Measurements from ENCODE around the gene OVOL3.
"Not testable (repeated sequence)": the region's sequence is repeated elsewhere in the genome, so short reads cannot be mapped to it uniquely, and the experiment has no call there.

Gene OVOL3

DNA sequence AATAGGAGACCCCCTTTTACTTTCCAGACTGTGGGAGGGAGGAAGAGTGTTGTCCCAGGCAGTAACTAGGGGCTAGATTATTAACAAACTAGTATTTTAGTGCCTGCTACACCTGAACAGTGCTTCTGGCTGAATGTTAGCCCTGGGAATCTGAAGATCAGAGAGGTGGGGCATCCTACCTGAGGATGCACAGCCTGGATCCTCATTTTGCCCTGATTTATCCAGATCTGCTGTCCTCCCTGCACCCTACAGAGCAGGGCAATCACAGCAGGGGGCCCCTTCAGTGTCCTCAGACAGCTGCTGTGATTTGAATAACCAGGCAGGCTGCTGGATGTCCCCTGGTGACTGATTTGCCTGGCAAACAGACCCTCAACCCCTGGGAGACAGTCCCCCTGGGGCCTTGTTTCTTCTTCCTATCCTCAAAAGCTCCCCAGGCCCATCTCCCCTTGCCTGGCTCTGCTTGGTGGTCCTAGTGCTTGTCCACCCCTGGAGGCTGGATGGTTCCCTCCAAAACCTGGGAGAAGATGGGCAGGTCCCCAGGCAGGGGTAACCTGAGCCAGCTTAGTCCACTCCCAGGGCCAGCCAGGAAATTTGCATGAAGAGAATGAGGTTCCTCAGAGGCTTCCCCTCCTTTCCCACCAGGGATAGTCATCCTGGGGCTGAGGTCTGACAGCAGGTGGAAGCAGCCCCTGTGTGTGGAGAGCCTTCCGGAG lies at the start of gene OVOL3:
Gene OVOL3 (plus strand): TSS at position 657 of the 713 bp plus-strand sequence. CDS start 60 bp downstream, outside the sequence.
- DNase-seq: no peak

DNA sequence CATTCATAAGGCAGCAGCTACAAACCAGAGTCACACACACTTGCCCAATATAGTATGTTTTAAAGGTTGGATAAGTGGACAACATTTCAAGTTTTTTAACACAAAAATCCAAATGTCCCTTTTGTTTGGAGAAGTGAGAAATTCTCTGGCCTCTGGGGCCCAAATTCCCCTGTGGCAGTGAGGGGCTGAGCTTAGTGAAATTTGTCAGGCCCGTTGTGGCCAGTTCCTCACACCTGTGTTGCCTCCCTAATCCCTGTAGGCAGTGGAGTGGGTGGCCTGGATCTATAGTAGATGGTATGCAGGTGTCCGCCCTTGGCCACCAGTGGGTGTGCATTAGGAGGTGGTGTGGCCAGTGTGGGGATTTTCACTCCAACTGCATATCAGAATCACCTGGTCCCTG lies 49.6 kb upstream of the OVOL3 start:
- DNase-seq: no peak

DNA sequence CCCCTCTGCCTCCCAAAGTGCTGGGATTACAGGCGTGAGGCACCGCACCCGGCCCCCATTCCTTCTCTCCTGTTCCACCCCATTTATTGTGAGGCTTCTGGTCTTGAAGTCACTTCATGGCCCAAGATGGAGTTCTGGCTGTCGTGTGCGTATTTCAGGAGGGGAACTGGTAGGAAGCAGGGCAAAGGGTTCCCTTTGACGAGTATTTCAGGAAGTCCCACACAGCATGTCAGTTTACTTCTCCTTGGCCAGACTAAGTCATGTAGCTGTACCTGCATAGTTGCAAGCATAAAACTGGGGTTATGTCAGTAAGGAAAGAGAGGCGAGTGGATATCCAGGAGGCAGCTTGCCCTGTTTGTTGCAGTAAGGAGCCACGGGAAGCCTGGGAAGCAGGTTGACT lies 46.1 kb upstream of the OVOL3 start:
- no peak for DNase-seq

DNA sequence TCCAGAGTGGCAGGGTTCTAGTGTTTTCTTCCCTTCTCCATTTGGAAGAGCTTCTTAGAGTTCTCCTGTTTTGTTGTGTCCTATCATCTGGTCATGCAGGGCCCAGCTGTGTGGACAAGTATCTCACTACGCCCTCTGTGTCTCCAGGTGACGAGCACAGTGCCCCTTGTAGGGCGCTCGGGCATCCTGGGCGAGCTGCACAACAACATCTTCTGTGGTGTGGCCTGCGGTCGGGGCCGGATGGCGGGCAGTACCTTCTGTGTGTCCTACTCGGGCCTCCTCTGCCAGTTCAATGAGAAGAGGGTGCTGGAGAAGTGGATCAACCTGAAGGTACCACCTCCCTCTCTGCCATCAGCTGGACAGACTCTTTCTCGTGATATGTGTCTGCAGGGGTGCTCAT lies 43.3 kb upstream of the OVOL3 start:
- no peak for DNase-seq

DNA sequence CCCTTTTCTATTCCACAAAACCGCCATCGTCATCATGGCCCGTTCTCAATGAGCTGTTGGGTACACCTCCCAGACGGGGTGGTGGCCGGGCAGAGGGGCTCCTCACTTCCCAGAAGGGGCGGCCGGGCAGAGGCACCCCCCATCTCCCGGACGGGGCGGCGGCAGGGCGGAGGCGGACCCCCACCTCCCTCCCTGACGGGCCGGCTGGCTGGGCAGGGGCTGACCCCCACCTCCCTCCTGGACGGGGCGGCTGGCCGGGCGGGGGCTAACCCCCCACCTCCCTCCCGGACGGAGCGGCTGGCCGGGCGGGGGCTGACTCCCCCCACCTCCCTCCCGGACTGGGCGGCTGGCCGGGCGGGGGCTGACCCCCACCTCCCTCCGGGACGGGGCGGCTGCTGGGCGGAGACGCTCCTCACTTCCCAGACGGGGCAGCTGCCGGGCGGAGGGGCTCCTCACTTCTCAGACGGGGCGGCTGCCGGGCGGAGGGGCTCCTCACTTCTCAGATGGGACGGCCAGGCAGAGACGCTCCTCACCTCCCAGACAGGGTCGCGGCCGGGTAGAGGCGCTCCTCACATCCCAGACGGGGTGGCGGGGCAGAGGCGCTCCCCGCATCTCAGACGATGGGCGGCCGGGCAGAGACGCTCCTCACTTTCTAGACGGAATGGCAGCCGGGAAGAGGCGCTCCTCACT lies 42.0 kb upstream of the OVOL3 start:
- DNase-seq: not testable (repeated sequence)

DNA sequence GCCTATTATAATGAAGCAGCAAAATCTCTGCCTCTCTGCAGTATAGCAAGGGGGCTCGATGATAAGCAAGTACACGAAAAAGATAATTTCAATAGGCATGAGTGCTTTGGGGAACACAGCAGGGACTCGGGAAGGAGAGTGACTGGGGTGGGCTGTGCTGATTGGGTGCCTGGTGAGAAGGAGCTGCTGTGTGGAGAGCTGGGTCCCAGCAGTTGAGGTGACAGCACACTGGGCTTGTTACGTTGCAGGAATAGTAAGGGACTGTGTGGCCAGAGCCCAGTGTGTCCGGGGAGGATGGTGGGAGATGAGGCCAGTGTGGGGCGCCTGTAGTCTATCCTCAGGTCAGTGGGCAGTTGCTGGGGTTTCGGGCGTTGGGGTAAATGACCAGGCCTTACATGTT lies 38.9 kb upstream of the OVOL3 start:
- no peak for DNase-seq

DNA sequence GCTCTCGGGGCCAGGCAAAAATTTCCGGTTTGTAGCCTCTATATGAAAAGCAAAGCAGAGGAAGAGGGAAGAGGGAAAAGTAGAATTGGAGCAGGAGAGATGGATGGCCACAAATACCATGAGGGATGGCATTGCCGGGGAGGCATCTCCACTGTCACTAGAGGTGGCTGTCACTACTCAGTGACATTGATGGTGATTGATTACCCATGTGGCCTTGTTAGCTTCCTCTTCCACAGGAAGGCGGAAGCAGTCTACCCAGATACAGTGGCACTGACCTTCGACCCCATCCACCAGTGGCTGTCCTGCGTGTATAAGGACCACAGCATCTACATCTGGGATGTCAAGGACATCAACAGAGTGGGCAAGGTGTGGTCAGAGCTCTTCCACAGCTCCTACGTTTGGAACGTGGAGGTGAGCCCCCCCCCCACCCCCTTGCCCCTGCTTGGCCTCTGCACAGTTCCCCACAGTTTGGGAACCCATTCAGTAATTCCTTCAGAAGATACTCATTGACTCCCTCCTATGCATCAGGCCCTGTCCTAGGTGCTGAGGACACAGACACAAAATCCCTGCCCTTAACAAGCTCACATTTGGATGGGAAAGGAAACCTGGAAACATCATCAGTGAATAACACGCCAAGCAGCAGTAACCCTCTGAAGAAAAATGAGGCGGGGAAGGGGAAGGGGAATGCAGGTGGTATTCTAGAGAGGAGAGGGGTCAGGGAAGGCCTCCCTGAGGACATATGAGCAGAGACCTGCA lies 37.6 kb upstream of the OVOL3 start:
- DNase-seq: no peak

DNA sequence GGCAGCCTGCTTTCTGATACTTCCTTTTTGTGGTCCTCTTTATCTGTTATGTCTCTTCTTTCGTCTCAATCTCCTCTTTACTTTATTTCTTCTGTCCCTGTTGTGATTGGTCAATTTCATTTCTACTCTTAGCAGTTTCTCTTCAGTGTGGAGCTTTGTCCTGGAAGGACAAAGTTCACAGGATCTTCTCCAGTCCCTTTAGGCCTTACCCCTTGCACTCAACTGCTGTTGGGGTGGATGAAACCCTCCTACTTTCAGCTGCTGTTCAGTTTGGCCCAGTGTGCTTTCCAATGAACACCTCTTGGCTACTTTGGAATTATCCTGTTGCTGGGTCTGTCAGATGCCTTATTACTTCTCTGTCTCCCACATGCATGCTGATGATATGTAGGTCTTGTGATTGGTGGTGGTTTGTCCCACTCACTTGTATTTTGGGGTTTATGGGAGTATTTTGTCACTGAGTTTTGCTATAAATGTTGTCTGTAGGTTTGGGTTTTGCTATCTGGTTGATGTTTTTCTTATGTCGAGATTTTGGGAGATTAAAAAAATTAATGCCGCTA lies 31.5 kb upstream of the OVOL3 start:
- DNase-seq: no peak

DNA sequence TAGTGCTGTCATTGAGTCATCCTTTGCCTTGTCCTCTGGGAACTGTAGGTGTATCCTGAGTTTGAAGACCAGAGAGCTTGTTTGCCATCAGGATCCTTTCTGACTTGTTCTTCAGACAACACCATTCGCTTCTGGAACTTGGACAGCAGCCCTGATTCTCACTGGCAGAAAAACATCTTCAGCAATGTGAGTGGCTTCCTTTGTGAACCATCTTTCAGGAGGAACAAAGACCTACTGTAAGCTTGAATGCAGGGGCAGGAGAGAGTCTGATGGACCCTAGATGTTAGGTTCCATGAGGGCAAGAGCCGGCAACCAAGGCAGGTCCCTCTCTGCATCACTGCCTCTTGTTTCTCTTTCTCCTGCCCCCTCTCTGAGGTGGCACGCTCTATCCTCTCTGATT lies 29.6 kb upstream of the OVOL3 start:
- no peak for DNase-seq

DNA sequence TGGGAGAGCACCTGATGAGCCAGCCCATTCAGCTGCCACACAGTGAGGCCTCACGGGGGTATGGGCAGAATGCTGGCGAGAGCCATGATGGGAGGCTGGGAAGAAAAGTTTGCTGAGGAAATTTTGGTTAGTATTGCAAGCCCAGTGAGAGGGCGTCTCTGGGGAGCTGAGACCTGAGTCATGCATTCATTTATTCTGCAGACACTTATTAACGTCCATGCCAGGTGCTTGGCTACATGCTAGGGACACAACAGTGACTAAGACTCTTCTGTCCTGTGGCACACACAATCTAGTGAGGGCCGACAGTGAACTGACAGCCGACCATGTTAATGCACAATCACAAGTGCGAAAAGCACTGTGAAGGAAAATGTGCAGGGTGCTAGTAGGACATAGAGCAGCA lies 29.0 kb upstream of the OVOL3 start:
- no peak for DNase-seq

DNA sequence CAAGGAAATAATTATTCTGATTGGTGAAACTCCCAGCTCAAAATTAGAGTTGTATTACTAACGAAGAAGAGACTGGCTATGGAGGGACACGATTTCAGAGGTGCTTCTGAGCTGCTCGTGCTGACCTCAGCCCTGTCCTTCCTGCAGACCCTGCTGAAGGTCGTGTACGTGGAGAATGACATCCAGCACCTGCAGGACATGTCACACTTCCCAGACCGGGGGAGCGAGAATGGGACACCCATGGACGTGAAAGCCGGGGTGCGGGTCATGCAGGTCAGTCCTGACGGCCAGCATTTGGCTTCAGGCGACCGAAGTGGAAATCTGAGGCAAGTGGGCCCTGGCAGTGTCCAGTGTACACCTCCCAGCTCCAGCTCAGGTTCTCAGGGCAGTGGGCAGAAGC lies 28.0 kb upstream of the OVOL3 start:
- no peak for DNase-seq

DNA sequence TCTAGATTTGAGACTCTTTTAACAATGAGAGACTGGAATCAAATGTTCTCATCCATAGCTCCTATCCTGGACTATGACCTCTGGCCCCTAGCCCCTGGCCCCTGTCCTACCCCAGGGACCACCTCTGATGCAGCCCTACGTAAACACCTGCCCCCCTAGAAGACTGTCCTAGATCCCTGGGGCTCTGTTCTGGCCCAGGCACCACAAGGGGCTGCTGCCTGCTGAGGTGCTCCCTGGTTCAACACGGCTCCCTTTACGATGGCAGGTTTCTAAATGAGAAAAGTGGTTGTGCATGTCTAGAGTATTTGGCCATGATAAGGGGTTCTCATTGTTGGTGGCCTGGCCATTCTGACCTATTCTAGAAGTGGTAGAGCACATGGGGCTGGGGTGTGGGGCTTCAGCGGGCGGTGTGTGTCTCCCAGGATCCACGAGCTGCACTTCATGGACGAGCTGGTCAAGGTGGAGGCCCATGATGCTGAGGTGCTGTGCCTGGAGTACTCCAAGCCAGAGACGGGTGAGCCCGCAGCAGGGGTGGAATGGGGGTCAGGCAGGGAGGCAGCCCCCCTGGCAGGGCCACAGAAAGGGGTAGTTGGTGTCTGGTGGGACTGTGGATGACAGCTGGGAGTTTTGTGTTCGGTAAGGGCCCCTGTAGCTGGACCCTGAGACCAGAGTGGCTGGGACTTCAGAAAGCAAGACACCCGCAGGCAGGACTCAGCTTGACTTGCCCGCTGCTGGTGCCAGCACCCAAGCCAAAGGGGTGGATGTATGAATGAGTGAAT lies 26.5 kb upstream of the OVOL3 start:
- no peak for DNase-seq

DNA sequence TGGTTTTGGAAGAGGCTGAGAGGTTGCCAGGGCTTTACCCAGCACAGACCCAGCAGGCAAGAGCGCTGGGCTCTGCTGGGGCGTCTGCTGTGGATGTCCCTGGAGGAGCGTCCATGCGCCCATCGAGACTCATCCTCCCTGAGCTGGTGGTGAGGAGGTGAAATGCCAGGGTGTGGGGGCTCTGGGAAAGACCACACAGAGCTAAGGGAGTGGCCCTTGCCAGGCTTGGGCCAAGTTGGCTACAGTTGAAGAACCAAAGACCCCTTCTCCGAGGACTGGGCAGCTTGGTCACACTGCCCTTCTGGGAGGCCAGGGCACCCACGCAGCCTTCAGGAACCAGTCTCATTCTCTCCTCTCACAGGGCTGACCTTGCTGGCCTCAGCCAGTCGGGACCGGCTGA lies 24.6 kb upstream of the OVOL3 start:
- no peak for DNase-seq

DNA sequence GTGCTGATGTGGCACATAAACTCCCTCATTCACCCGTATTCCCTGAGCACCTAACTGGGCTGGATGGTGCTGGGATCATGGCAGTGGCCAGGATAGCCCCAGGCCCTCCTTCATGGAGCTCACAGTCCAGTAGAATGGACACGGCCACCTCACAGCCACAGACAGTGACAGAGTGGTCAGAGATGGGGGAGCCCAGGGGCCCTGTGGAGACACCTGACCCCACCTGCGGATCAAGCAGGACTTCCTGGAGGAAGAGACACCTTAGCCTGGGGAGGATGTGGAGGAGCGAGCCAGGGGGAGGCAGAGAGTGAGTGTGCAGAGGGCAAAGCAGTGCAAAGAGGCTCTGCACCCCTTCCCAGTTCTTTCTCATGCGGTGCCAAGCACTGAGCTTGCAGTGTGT lies 21.1 kb upstream of the OVOL3 start:
- DNase-seq: no peak

DNA sequence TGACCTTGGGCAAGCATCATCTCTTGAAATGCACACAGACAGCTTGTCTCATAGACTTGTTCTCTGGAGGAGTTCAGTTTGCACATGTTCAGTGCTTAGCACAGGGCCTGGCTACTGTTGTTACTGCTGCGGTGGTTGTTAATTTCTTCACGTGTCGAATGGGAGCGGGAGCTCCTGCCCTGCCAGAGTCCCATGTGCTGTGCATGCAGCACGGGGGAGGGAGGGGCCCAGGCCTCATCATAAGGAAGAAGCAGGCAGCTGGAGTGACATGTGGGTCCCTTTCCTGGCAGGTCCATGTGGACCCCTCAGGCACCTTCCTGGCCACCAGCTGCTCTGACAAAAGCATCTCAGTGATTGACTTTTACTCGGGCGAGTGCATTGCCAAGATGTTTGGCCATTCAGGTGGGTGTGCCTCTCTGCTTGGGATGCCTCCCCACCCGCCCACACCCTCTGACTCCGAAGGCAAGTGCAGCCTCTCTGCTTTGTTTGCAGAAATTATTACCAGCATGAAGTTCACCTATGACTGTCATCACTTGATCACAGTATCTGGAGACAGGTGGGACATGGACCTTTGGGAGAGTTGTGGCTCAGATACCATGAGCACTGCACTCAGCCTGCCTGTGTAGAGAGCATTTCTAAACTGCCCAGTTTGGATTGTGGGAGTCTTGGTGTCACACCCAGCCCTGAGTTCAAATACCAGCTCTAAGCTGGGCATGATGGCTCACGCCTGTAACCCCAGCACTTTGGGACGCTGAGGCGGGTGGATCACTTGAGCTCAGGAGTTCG lies 19.8 kb upstream of the OVOL3 start:
- DNase-seq: no peak

DNA sequence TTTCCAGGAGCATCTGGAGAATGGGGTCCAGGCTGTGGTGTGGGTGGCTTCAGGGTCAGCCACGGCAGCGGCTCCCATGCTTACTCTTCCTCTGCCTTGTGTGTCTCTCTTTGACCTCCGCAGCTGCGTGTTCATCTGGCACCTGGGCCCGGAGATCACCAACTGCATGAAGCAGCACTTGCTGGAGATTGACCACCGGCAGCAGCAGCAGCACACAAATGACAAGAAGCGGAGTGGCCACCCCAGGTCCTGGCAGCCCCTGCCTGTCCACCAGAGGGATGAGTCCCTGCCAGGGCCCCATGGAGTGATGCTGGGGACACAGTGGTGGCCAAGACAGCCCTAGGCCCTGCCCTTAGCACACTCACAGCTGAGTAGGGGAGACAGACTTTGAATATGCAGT lies 18.4 kb upstream of the OVOL3 start:
- DNase-seq: no peak

DNA sequence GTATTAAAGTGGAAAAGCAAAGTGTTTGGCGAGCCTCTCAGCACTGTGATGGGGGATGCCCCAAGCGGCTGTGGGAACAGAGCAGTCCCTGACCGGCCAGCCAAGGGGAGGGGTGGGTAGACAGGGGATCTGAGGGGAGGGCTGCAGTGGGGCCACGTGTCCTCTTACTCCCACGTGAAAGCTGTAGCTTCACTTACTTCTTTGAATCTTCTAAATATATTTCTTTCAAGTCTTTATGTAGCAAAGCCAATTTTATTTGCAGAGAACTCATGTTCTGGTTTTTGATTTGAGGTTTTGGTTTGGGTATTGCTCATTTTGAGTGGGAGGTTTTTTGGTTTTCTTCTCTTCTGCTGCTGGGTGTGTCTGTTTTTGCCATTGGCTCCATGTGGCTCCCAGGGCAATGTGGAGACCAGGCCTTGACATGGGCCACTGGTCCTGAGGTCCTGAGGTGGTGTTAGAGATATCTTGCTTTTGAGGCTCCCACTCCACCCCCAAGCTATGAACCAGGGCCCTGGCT lies 17.7 kb upstream of the OVOL3 start:
- no peak for DNase-seq

DNA sequence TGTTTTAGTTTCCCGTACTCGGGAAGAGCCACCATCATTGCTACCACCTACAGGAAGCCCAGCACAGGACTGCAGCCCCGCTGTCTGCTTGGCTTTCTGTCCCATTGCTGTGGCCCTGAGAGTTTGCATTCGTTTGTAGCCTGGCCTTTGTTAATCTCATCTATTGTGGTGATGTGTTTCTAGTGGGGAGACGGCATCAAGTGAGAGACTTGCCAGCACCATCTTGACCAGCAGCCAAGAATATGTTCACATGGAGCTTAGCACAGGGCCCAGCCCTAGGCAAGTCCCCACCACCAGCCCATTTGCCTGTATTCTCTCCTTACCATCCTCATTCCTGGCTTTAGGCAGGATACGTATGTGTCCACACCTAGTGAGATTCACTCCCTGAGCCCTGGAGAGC lies 17.3 kb upstream of the OVOL3 start:
- DNase-seq: no peak

DNA sequence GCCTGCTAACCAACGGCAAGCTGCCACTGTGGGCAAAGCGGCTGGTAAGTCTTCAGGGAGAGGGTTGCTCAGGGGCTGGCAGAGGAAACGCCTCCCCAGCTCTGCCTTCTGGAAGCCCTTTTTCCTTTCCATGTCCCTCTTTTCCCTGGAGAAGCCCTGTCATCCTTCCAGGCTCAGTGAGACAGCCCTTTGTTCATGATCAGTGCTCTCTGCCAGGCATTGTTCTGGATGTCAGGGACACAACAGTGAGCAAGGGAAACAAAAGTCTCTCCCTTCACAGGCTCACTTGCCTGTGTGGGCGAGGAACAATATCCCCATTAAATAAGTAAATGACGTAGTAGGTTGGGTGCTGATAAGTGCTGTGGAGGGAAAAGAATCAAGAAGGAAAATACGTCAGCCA lies 13.9 kb upstream of the OVOL3 start:
- no peak for DNase-seq

DNA sequence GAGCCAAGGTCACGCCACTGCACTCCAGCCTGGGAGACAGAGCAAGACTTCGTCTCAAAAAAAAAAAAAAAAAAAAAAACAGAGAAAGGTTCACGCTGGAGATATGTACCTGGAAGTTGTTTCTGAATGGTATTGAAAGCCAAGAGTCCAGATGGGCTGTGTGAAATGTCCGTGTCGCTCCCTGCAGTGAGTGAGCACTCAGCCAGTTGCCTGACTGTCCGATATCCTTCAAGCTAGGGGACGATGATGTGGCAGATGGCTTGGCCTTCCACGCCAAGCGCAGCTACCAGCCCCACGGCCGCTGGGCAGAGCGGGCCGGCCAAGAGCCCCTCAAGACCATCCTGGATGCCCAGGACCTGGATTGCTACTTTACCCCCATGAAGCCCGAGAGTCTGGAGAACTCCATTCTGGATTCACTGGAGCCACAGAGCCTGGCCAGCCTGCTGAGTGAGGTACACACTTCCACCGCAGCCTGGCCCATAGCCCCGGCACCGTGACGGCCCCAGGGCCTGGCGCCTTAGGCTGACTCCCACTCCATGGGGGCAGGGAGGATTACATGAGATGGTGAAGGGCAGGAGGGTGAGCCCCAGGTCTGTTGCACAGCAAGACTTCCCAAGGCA lies 11.7 kb upstream of the OVOL3 start:
- DNase-seq: no peak

DNA sequence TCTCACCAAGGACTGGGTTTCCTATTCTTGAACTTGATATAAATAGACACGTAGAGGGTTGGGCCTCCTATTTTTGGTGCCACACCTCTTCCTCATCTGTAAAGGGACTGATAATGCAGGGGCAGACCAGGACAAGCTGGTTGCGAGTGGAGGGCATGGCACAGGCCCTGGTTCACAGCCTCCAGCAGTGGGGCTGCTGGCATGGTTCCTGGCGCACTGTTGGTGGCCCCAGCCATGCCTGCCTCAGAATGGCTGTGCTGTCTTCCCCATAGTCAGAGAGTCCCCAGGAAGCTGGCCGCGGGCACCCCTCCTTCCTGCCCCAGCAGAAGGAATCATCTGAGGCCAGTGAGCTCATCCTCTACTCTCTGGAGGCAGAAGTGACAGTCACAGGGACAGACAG lies 10.5 kb upstream of the OVOL3 start:
- no peak for DNase-seq

Measured in NCI-H510A (cell line).